Bronchial epithelial cell (primary cell): ENCODE data around the gene RNASEH1. TPM values are rescaled to one million over a fixed set of nuclear protein-coding genes. Genes with fewer than 3 reads are reported as not detected.

ENCODE experiments used
- DNase-seq: peaks from one replicate; pipeline ENCODE4 v3.0.0-alpha.2; 2010; ENCODE audit warnings: low read depth
- FAIRE-seq: peaks from 2 replicates; lab custom pipeline; 2011; peaks lifted over from hg19 to GRCh38; lab: Jason Lieb, UNC
- H3K27me3 ChIP-seq: 2 replicates; pipeline ENCODE4 v1.5.1; 2011; ENCODE audit warnings: low read length; ENCODE audit not compliant: control insufficient read depth, insufficient read depth
- H3K36me3 ChIP-seq: 2 replicates; pipeline ENCODE4 v1.5.1; 2011; ENCODE audit warnings: low read length; ENCODE audit not compliant: control insufficient read depth, insufficient read depth
- H3K4me3 ChIP-seq: 2 replicates; pipeline ENCODE4 v1.5.1; 2011; ENCODE audit warnings: mild to moderate bottlenecking, low read depth, low read length, control low read depth
- total RNA-seq: library from RNA; depleted of rRNA; stranded (reverse); fragments of >200 nt; gene quantifications from 2 replicates; pipeline ENCODE4 v1.2.1, GENCODE V29; 2014
- TF ChIP-seq, protein P1 (sequence below): IDR thresholded peaks from 2 replicates; pipeline ENCODE4 v1.5.1; 2011; ENCODE audit warnings: mild to moderate bottlenecking, moderate library complexity, low read length, control low read depth, inconsistent platforms; ENCODE audit not compliant: insufficient read depth, severe bottlenecking

Gene RNASEH1
- total RNA-seq, 1 donor from 2014 or later: 51.9 TPM

DNA sequence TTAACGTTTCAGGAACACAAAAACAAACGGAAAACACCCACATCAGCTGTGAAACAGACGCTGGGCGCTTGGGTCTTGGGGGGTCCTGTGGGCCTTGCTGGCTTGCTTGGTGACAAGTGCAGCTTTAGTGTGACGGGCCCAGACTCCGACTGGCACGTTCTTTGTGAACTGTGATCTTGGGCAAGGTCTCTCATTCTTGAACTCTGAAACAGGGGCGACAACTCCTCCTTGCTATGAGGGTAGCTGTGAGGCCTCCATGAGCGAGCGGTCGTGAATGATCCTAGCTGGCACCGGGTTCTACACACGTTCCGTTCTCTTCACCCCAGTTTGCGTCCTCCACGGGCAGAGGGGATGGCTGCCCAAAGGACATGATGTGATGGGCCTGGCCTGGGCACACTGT lies 28.1 kb upstream of the RNASEH1 start:
- DNase-seq (no peak), FAIRE-seq (no peak)
- no peak overlapping the region for H3K4me3 ChIP-seq
- H3K27me3 ChIP-seq: no peaks in the 10 kb centered on the region
- TF ChIP-seq, protein P1, sequence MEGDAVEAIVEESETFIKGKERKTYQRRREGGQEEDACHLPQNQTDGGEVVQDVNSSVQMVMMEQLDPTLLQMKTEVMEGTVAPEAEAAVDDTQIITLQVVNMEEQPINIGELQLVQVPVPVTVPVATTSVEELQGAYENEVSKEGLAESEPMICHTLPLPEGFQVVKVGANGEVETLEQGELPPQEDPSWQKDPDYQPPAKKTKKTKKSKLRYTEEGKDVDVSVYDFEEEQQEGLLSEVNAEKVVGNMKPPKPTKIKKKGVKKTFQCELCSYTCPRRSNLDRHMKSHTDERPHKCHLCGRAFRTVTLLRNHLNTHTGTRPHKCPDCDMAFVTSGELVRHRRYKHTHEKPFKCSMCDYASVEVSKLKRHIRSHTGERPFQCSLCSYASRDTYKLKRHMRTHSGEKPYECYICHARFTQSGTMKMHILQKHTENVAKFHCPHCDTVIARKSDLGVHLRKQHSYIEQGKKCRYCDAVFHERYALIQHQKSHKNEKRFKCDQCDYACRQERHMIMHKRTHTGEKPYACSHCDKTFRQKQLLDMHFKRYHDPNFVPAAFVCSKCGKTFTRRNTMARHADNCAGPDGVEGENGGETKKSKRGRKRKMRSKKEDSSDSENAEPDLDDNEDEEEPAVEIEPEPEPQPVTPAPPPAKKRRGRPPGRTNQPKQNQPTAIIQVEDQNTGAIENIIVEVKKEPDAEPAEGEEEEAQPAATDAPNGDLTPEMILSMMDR: no peak
- peaks cover 5% of the 10 kb centered on the region for H3K36me3 ChIP-seq

GRCh38 chr2:3585261-3586109 lies 27.4 kb upstream of the RNASEH1 start:
- H3K4me3 ChIP-seq: no peak overlapping the region
- FAIRE-seq (no peak), DNase-seq (no peak)
- peaks cover 6% of the 10 kb centered on the region for H3K36me3 ChIP-seq
- H3K27me3 ChIP-seq: no peaks in the 10 kb centered on the region
- TF ChIP-seq, protein P1: no peak

DNA sequence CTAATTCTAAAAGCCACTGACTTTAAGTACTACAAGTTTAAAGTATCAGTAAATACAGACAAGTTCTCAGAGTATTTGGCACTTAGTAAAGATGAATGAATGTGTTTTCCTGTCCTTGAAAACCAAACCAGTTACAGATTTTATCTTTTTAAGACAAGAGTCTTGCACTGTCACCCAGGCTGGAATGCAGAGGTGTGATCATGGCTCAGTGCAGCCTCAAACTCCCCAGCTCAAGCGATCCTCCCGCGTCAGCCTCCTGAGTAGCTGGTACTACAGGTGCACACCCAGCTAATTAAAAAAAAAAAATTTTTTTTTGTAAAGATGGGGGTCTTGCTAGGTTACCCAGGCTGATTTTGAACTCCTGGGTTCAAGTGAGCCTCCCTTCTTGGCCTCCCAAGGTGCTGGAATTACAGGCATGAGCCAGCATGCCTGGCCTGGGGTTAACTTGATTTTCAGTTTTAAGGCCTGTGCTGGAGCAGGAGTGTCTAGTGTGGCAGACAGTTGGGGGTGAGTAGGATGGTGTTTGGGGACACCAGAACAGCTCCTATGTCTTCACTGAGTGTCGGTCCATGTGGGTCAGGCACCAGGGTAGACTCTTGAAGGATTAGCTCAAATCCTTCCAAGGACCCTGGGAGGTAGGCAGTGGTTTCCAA lies 26.6 kb upstream of the RNASEH1 start:
- Histone ChIP-seq H3K36me3 (peaks cover 12% of the 10 kb centered on the region), H3K4me3 (no peak overlapping the region), H3K27me3 (no peaks in the 10 kb centered on the region)
- DNase-seq: no peak
- FAIRE-seq: no peak
- TF ChIP-seq, protein P1: no peak

DNA sequence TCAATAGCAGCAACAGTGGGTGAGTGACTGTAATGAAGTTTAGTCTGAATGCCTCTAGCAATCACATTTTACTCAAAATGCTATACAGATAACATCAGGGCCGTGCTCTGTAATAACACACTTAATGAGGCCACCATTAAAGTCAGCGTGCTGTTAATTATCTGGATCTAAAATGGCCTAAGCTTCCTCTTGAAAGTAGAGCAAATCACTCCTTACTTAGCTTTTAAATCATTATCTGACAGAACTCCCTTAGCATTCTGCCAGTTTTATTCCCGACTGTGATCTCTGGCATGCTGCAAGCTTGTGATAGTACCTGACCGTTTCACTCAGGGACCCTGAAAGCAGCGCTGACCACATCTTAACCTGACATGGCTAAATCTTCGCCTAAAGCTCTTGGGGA lies 25.9 kb upstream of the RNASEH1 start:
- FAIRE-seq (no peak), DNase-seq (no peak)
- no peak overlapping the region for H3K4me3 ChIP-seq
- TF ChIP-seq, protein P1: no peak
- no peaks in the 10 kb centered on the region for H3K27me3 ChIP-seq
- peaks cover 15% of the 10 kb centered on the region for H3K36me3 ChIP-seq

DNA sequence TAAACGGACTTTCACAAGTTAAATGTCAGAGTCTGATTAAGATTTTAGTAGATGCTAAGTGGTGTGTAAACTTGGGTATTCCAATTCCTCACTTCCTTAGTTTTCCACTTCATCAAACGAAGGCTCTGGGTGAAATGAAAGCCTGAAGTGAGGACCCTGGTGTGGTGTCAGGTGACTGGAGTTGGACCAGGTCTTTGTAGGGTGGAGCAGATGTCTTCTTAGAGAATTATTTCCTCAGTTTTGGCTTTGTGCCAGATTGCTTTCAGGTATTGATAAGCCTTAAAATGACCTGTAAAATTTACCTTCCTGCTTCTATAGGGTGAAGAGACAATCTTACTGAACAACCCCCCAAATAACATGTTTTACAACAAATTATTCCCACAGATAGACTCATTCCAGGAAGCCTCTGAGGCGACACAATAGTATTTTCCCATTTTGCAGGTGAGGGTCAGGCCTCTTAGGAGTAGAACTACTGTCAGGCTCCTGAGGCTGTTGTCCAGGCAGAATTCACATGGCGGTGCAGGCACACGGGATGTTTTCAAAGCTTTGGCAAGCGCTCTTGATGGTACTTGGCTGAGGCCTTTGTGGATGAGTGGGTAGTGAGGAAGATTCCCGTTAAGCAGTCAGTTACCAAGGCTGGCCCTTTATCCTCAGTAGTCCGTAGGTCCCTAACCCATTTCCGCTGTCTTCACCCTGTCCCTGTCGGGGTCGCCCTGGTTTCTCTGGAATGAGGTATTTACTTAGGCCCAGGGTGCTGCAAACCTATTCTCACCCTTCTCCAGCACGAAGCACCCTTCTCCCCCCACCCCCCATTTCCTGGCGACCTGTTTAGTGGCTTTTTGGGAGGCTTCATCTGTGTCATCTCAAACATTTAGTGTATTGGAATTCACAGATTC lies 23.5 kb upstream of the RNASEH1 start:
- TF ChIP-seq, protein P1: no peak
- Histone ChIP-seq H3K27me3 (no peaks in the 10 kb centered on the region), H3K36me3 (peaks cover 17% of the 10 kb centered on the region), H3K4me3 (no peak overlapping the region)
- FAIRE-seq (no peak), DNase-seq (no peak)
